Liver (tissue), 9 donors: ENCODE data around the gene TMEM107. TPM values are rescaled to one million over a fixed set of nuclear protein-coding genes. Genes with fewer than 3 reads are reported as not detected.

Experiments
- DNase-seq: peaks from one replicate; pipeline ENCODE4 v3.0.0-alpha.2; 2017; ENCODE audit warnings: low spot score
- H3K27ac ChIP-seq, 2 donors: one replicate each; pipeline ENCODE4 v1.7.0; 2013; ENCODE audit warnings: inconsistent platforms in 2 of 2, low read length in 2 of 2, control low read depth in 1 of 2, low read depth in 1 of 2, mild to moderate bottlenecking in 1 of 2
- H3K27me3 ChIP-seq, 4 donors: one replicate each; pipeline versions ENCODE4 v1.6.1 to v1.7.0; 2013; ENCODE audit warnings: low read length in 3 of 4, inconsistent platforms in 1 of 4, mild to moderate bottlenecking in 1 of 4, moderate library complexity in 1 of 4; ENCODE audit not compliant: control insufficient read depth in 4 of 4, insufficient read depth in 4 of 4
- H3K36me3 ChIP-seq, 4 donors: one replicate each; pipeline versions ENCODE4 v1.6.1 to v1.7.0; 2013; ENCODE audit warnings: low read length in 3 of 4, mild to moderate bottlenecking in 3 of 4, low read depth in 1 of 4, moderate library complexity in 1 of 4; ENCODE audit not compliant: control insufficient read depth in 4 of 4, insufficient read depth in 3 of 4
- H3K4me1 ChIP-seq, 4 donors: one replicate each; pipeline versions ENCODE4 v1.6.1 to v1.7.0; 2013; ENCODE audit warnings: low read length in 3 of 4, mild to moderate bottlenecking in 3 of 4, moderate library complexity in 1 of 4; ENCODE audit not compliant: control insufficient read depth in 4 of 4, insufficient read depth in 4 of 4
- H3K4me3 ChIP-seq, 3 donors: one replicate each; pipeline versions ENCODE4 v1.6.1 to v1.7.0; 2013; ENCODE audit warnings: low read length in 3 of 3, control low read depth in 1 of 3, low read depth in 1 of 3, mild to moderate bottlenecking in 1 of 3
- H3K9ac ChIP-seq, 2 donors: one replicate each; pipeline ENCODE4 v1.7.0; 2013; ENCODE audit warnings: low read length in 2 of 2, mild to moderate bottlenecking in 2 of 2, moderate library complexity in 2 of 2, control low read depth in 1 of 2, low read depth in 1 of 2
- H3K9me3 ChIP-seq, 4 donors: one replicate each; pipeline versions ENCODE4 v1.6.1 to v1.7.0; 2013; ENCODE audit warnings: low read length in 3 of 4; ENCODE audit not compliant: control insufficient read depth in 4 of 4
- ATF3 ChIP-seq: IDR thresholded peaks from 2 replicates; pipeline ENCODE4 v1.6.1; 2016; ENCODE audit warnings: antibody characterized with exemption
- CTCF ChIP-seq: fragments of 150-350 bp; IDR thresholded peaks from 2 replicates; pipeline ENCODE4 v1.5.1; 2017; ENCODE audit warnings: improper control_type of control experiment, low read depth, low read length; ENCODE audit not compliant: missing input control
- EGR1 ChIP-seq, 2 donors: IDR thresholded peaks; 2 replicates each; pipeline ENCODE4 v1.6.1; 2016 to 2018; ENCODE audit warnings: antibody characterized with exemption in 2 of 2, low read depth in 2 of 2
- FOXA1 ChIP-seq: IDR thresholded peaks from 2 replicates; pipeline ENCODE4 v1.6.1; 2016; ENCODE audit warnings: antibody characterized with exemption
- FOXA2 ChIP-seq: IDR thresholded peaks from 2 replicates; pipeline ENCODE4 v1.6.1; 2016; ENCODE audit warnings: antibody characterized with exemption
- GABPA ChIP-seq, 2 donors: IDR thresholded peaks in 1 of 2; conservative IDR thresholded peaks in 1 of 2; 2 replicates each; pipeline ENCODE4 v1.6.1; 2016; ENCODE audit warnings: antibody characterized with exemption in 2 of 2, mild to moderate bottlenecking in 1 of 2, moderate library complexity in 1 of 2
- HNF4A ChIP-seq, 2 donors: conservative IDR thresholded peaks; 2 replicates each; pipeline ENCODE4 v1.6.1; 2016; ENCODE audit warnings: antibody characterized with exemption in 2 of 2, mild to moderate bottlenecking in 2 of 2
- HNF4G ChIP-seq: IDR thresholded peaks from 2 replicates; pipeline ENCODE4 v1.6.1; 2016; ENCODE audit warnings: antibody characterized with exemption
- MAX ChIP-seq: IDR thresholded peaks from 2 replicates; pipeline ENCODE4 v1.6.1; 2016; ENCODE audit warnings: antibody characterized with exemption
- NR2F2 ChIP-seq: IDR thresholded peaks from 2 replicates; pipeline ENCODE4 v1.6.1; 2016; ENCODE audit warnings: antibody characterized with exemption
- REST ChIP-seq: IDR thresholded peaks from 2 replicates; pipeline ENCODE4 v1.6.1; 2016; ENCODE audit warnings: antibody characterized with exemption, mild to moderate bottlenecking
- RXRA ChIP-seq, 2 donors: IDR thresholded peaks; 2 replicates each; pipeline ENCODE4 v1.6.1; 2017 to 2018; ENCODE audit warnings: antibody characterized with exemption in 2 of 2, mild to moderate bottlenecking in 1 of 2
- SP1 ChIP-seq: IDR thresholded peaks from 2 replicates; pipeline ENCODE4 v1.6.1; 2018; ENCODE audit warnings: antibody characterized with exemption, mild to moderate bottlenecking
- TAF1 ChIP-seq: conservative IDR thresholded peaks from 2 replicates; pipeline ENCODE4 v1.6.1; 2016; ENCODE audit warnings: antibody characterized with exemption, mild to moderate bottlenecking
- YY1 ChIP-seq: IDR thresholded peaks from 2 replicates; pipeline ENCODE4 v1.6.1; 2016; ENCODE audit warnings: antibody characterized with exemption, mild to moderate bottlenecking
- ZBTB33 ChIP-seq: IDR thresholded peaks from 2 replicates; pipeline ENCODE4 v1.6.1; 2016; ENCODE audit warnings: antibody characterized with exemption
- WGBS: extraction: QIAGEN DNeasy Blood & Tissue Kit; methylation state at CpG from one replicate; pipeline ENCODE4 v1.1.7; 2013; 5-methylcytosine and 5-hydroxymethylcytosine counted together
- polyA plus RNA-seq, 2 donors: library from polyadenylated mRNA; stranded (reverse) in 1 of 2; unstranded in 1 of 2; fragments of 200-250 nt in 1 of 2; fragments of >200 nt in 1 of 2; fragmentation: Nextera tagmentation in 1 of 2; extraction: Ambion mirVana in 1 of 2; gene quantifications; one replicate each; pipeline versions ENCODE4 v1.2.1 to v1.2.3, GENCODE V29; 2013 to 2015
- total RNA-seq, 2 donors: library from RNA; depleted of rRNA; stranded (reverse); fragments of >200 nt; gene quantifications; one replicate each; pipeline ENCODE4 v1.2.3, GENCODE V29; 2014
- donor health status: healthy.
- donor health status: healthy.
- donor health status: healthy.
- donor health status: healthy.
- donor health status: healthy.

The TMEM107 gene
- total and polyA plus RNA-seq, 4 donors: 3.0 to 8.4 (median 4.2) TPM

- Histone ChIP-seq H3K4me1 (peaks cover 14 to 64% (median 39%) of the 10 kb centered on the region in 4 donors), H3K27me3 (no peaks in the 10 kb centered on the region), H3K36me3 (peaks cover 3 to 8% (median 6%) of the 10 kb centered on the region in 4 donors), H3K4me3 (peak overlapping the region; percentile 69 to 99 (median 89)), H3K9me3 (no peaks in the 10 kb centered on the region), H3K9ac (peak overlapping the region; percentile 88 to 100), H3K27ac (peak overlapping the region; percentile 97 to 99)
- TF ChIP-seq TAF1: no peak
- no peak for TF ChIP-seq CTCF
- TF ChIP-seq RXRA (IDR thresholded peaks at IDR 0.05): no peak
- TF ChIP-seq FOXA1: no peak
- no peak for DNase-seq
- 15% methylated on average over 14 of the region's 14 CpGs for WGBS
Measured at GRCh38 chr17:8155231-8155995, 20.8 kb downstream of the TMEM107 start.

- Histone ChIP-seq H3K9me3 (no peaks in the 10 kb centered on the region), H3K27ac (peak overlapping the region; percentile 97 to 99), H3K9ac (peak overlapping the region; percentile 88 to 100), H3K27me3 (no peaks in the 10 kb centered on the region), H3K4me3 (peak overlapping the region; percentile 69 to 99 (median 89)), H3K36me3 (peaks cover 4 to 13% (median 7%) of the 10 kb centered on the region in 4 donors), H3K4me1 (peaks cover 15 to 63% (median 40%) of the 10 kb centered on the region in 4 donors)
- 16% methylated on average over 11 of the region's 11 CpGs for WGBS
- no peak for DNase-seq
- TF ChIP-seq HNF4A (conservative IDR thresholded peaks at IDR 0.05): no peak
- no peak for TF ChIP-seq SP1
- TF ChIP-seq EGR1 (IDR thresholded peaks at IDR 0.05; ENCODE audit: low read depth in 2 of 2): no peak
- peak; percentile 2 for TF ChIP-seq FOXA2
- TF ChIP-seq YY1: no peak
- no peak for TF ChIP-seq RXRA (IDR thresholded peaks at IDR 0.05)
- TF ChIP-seq GABPA (IDR thresholded peaks at IDR 0.05 in 1 of 2, conservative IDR thresholded peaks at IDR 0.05 in 1 of 2): no peak
- no peak for TF ChIP-seq FOXA1
- TF ChIP-seq MAX: no peak
- no peak for TF ChIP-seq ZBTB33
- peak; percentile 34 for TF ChIP-seq ATF3
- peak; percentile 11 for TF ChIP-seq REST
- no peak for TF ChIP-seq HNF4G
- no peak for TF ChIP-seq NR2F2
- peak; percentile 43 for TF ChIP-seq TAF1
Measured at GRCh38 chr17:8154608-8155155, 21.5 kb downstream of the TMEM107 start.
